Fibroblast of peridontal ligament (primary cell): ENCODE results near the gene EP400.

ENCODE experiments used
- DNase-seq: peaks from one replicate; pipeline ENCODE4 v3.0.0-alpha.2; 2010; ENCODE audit errors: extremely low read depth

The EP400 gene

DNA sequence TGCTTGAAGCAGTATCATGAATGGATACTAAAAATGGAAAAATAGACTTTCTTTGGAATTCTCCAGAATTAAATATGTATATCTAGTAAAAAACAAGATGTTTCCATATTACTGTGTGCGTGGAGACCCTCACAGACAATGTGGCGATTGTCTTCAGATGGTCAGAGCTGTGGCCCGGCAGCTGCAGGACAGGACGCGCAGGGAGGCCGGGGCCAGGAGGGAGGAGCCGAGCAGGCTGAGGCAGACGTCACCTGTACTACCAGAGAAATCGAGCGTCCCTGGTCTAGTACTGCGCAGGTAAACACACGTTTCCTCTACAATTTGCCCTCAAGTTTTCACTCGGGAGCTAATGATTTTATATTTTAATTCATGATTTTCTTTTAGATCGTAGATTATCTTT is 171.5 kb downstream of the EP400 start:
- no peak for DNase-seq

DNA sequence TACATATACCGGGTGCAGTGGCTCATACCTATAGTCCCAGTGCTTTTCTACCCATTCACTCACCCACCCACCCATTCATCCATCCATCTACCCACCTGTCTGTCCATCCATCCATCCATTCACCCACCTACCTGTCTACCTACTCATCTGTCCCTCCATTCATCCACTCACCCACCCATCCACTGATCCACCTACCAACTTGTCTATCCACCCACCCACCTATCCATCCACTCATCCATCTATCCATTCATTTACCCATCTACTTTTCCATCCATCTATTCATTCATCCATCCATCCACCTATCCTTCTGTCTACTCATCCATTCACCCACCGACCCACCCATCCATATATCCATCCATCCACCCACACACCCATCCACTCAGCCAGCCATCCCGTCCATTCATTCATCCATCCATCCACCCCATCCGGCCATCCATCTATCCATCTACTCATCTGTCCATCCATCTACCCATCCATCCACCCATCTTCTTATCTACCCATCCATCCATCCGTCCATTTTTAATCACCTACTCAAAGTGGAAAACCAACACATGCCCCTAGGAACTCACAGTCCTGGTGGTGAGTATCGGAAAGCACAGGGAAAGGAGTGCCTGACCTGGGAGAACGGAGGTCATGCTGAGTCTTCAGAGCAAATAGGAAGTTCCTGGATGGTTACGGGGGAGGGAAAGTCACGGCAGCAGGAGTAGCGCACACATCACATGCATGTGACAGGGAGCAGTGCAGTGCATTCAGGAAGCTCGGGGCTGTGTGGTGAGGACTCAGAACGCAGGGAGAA is 174.4 kb downstream of the EP400 start:
- DNase-seq: no peak

- no peak for DNase-seq
Measured at GRCh38 chr12:132124766-132125425, 175.2 kb downstream of the EP400 start.

DNA sequence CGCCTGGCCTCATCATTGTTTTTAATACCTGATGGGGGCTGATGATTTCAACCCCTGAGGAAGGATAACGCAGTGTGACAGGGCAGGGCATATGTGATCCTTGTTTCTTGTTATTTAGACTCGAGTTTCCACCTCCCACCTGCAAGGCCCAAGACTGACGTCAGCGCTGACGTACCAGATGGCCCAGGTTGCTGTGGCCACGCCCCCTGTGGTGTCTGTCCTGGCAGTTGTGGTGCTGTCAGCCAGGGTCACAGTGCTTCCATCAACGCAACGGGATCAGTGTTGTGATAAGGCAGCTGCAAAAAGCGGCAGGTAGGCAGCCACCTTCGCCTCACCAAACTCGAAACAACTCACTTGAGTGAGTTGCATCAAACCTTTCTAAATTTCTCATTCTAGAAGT is 176.0 kb downstream of the EP400 start:
- DNase-seq: no peak

GRCh38 chr12:132127041-132127440 is 177.3 kb downstream of the EP400 start:
- no peak for DNase-seq

DNA sequence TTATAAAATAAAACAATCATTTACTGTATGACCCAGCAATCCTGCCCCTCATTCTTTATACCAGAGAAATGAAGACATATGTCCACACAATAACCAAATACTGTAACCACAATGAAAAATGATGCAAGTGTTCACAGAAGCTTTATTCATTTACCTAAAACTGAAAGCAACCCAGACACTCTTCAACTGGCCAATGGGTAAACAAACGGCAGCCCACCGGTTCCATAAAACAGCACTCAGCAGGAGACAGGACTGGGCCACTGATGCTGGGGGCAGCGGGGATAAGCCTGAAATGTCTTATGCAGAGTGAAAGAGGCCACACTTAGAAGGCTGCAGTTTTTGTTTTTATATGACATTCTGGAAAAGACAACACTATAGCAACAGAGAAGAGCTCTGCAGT is 179.3 kb downstream of the EP400 start:
- no peak for DNase-seq

- DNase-seq: no peak
Measured at GRCh38 chr12:132130690-132131089, 180.9 kb downstream of the EP400 start.
